A673 (cell line): ENCODE measurements around the gene ATP2B3.

Experiments used
- CTCF ChIP-seq: fragments of 300-800, 200-600 bp; sonication (generic); conservative IDR thresholded peaks from 2 replicates; pipeline ENCODE4 v1.5.1; 2017; ENCODE audit warnings: low read depth, mild to moderate bottlenecking, antibody characterized with exemption, low read length, moderate library complexity, mixed read lengths
- EZH2 ChIP-seq: fragments of 200-600 bp; sonication (generic); IDR thresholded peaks from 2 replicates; pipeline ENCODE4 v1.6.1; 2017; ENCODE audit warnings: borderline replicate concordance, low read depth, mild to moderate bottlenecking, mixed read lengths, antibody characterized with exemption, low read length; ENCODE audit not compliant: poor library complexity, severe bottlenecking

DNA sequence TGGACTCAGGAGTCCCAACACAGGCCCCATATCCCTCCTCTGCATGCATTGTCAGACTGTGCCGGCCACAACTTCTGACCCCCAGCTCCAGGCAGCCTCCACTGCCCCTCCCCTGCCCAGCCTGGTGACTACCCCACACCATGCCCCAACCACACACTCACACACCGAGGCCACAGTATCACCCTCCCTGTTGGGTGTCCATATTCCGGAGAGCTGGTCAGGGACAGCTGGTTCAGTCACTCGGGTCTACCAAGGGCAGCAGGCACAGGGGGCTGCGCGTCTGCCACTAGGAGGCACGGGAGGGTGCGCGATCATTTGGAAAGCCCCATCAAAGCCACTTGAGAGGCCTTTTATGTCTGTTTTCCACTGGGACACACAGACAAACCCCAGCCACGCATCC is 55.2 kb downstream of the ATP2B3 start:
- TF ChIP-seq CTCF = no peak
- TF ChIP-seq EZH2 = no peak
